Lower leg skin (tissue), 3 donors: Measurements from ENCODE around the gene STX10.

Source experiments
- CTCF ChIP-seq, 3 donors: fragments of 450-650 bp; IDR thresholded peaks; one replicate each; pipeline ENCODE4 v1.5.1; 2016; ENCODE audit warnings: antibody characterized with exemption in 3 of 3, mild to moderate bottlenecking in 3 of 3, moderate library complexity in 2 of 3
- POLR2A ChIP-seq, 2 donors: fragments of 450-650 bp; IDR thresholded peaks; one replicate each; pipeline ENCODE4 v1.6.1; 2016 to 2017; ENCODE audit warnings: antibody characterized with exemption in 2 of 2, mild to moderate bottlenecking in 1 of 2, moderate library complexity in 1 of 2

GRCh38 chr19:13176345-13176744, 26.2 kb upstream of the STX10 start:
- no peak for TF ChIP-seq CTCF (IDR thresholded peaks at IDR 0.05)
- no peak for TF ChIP-seq POLR2A (IDR thresholded peaks at IDR 0.05)
